Neural crest cell (in vitro differentiated cells): Measurements from ENCODE around the gene TPD52L1. TPM values are rescaled to one million over a fixed set of nuclear protein-coding genes. Genes with fewer than 3 reads are reported as not detected.

Experiments used
- DNase-seq: peaks from one replicate; pipeline ENCODE4 v3.0.0; 2021; ENCODE audit warnings: low read depth, mixed read lengths, low spot score
- H3K27ac Mint-ChIP-seq: one replicate; pipeline ENCODE4 v1.8.0; 2021; ENCODE audit warnings: mild to moderate bottlenecking, mixed read lengths; ENCODE audit not compliant: unreplicated experiment
- H3K27me3 Mint-ChIP-seq: 2 replicates; pipeline ENCODE4 v1.8.0; 2021; ENCODE audit warnings: low read depth, mild to moderate bottlenecking, mixed read lengths
- H3K36me3 Mint-ChIP-seq: 2 replicates; pipeline ENCODE4 v1.8.0; 2021; ENCODE audit warnings: low read depth, mild to moderate bottlenecking, mixed read lengths
- H3K4me1 Mint-ChIP-seq: 2 replicates; pipeline ENCODE4 v1.8.0; 2021; ENCODE audit warnings: mixed read lengths
- H3K4me3 Mint-ChIP-seq: one replicate; pipeline ENCODE4 v1.8.0; 2021; ENCODE audit warnings: mild to moderate bottlenecking, mixed read lengths
- H3K9me3 Mint-ChIP-seq: 2 replicates; pipeline ENCODE4 v1.8.0; 2021; ENCODE audit warnings: mixed read lengths
- total RNA-seq: library from RNA; stranded (reverse); gene quantifications from 2 replicates; pipeline ENCODE4 v1.2.1, GENCODE V29; 2021
- TF ChIP-seq, protein P1 (sequence below): fragments of 200-600 bp; sonication (generic); conservative IDR thresholded peaks from 2 replicates; pipeline ENCODE4 v1.5.0; 2021; ENCODE audit warnings: antibody characterized with exemption, mild to moderate bottlenecking

The TPD52L1 gene
- total RNA-seq, 1 donor from 2014 or later: 2.9 TPM

DNA sequence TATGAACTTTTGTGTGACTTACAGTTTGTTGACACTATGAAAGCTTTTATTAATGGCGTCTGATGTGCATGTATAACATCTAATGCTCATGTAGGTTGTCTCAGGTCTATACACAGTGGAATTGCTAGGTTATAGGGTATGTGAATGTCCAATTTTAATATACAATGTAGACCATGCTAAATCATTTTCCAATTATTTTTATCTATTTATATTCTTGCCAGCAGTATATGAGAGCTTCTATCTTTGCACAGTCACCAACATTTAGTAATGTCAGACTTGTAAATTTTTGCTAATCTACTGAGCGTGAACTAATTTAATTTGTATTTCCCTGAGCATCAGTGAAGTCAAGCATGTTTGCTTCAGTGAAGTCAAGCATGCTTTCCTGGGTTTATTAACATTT is 64.4 kb downstream of the TPD52L1 start:
- Mint-ChIP-seq H3K9me3 (no peaks in the 10 kb centered on the region), H3K4me1 (peaks cover 30% of the 10 kb centered on the region), H3K27ac (no peak overlapping the region), H3K27me3 (no peaks in the 10 kb centered on the region), H3K36me3 (no peaks in the 10 kb centered on the region), H3K4me3 (no peak overlapping the region)
- TF ChIP-seq, protein P1, sequence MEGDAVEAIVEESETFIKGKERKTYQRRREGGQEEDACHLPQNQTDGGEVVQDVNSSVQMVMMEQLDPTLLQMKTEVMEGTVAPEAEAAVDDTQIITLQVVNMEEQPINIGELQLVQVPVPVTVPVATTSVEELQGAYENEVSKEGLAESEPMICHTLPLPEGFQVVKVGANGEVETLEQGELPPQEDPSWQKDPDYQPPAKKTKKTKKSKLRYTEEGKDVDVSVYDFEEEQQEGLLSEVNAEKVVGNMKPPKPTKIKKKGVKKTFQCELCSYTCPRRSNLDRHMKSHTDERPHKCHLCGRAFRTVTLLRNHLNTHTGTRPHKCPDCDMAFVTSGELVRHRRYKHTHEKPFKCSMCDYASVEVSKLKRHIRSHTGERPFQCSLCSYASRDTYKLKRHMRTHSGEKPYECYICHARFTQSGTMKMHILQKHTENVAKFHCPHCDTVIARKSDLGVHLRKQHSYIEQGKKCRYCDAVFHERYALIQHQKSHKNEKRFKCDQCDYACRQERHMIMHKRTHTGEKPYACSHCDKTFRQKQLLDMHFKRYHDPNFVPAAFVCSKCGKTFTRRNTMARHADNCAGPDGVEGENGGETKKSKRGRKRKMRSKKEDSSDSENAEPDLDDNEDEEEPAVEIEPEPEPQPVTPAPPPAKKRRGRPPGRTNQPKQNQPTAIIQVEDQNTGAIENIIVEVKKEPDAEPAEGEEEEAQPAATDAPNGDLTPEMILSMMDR: no peak
- DNase-seq: no peak

DNA sequence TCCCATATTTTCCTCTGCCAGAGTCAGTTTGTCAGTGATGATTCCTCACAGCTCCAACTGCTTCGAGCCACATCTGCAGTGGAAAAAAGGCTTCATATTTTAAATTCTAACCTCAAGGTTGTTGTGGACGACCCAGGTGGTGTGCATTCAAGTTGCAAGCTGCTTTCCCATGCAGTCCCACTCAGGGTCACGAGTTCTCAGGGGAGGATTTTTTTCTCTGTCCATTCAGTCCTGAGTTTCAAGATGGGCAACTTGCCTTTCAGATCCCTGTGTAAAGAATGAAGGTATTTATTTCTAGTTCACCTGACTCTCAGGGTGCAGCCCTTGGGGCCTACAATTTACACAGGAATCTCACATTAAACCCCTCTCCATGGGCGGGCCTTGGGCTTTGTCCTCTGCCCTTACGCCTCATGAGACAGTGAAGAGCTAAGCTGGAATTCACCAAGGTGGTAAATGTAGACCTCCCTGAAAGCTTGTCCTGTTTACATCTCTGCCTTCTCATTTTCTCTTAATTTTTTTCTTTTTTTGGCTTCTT is 65.9 kb downstream of the TPD52L1 start:
- Mint-ChIP-seq H3K27ac (no peak overlapping the region), H3K4me1 (peaks cover 40% of the 10 kb centered on the region), H3K27me3 (no peaks in the 10 kb centered on the region), H3K4me3 (no peak overlapping the region), H3K9me3 (no peaks in the 10 kb centered on the region), H3K36me3 (no peaks in the 10 kb centered on the region)
- DNase-seq: no peak
- TF ChIP-seq, protein P1: no peak

DNA sequence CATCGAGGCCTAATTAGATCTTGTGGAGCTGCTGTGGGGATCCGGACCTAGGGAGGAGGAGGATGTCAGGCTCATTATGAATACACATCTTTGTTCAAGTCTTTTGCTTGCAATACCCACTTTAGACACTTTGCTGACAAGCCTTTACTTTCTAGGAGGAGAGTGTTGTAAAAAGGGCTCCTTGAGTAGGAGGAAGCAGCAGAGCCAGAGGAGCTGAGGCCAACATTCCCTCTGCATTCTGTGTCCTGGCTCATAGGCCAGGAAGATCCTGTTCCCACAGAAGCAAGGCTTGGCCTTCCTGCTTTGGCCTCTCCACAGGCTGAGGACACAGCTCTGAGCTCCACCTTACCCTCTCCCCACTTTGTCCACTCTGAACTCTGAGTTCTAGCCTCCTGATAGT is 67.1 kb downstream of the TPD52L1 start:
- Mint-ChIP-seq H3K4me3 (peak overlapping the region; percentile 1), H3K27ac (peak overlapping the region; percentile 0), H3K27me3 (no peaks in the 10 kb centered on the region), H3K36me3 (no peaks in the 10 kb centered on the region), H3K4me1 (peaks cover 41% of the 10 kb centered on the region), H3K9me3 (no peaks in the 10 kb centered on the region)
- TF ChIP-seq, protein P1: no peak
- peak; percentile 4 for DNase-seq

DNA sequence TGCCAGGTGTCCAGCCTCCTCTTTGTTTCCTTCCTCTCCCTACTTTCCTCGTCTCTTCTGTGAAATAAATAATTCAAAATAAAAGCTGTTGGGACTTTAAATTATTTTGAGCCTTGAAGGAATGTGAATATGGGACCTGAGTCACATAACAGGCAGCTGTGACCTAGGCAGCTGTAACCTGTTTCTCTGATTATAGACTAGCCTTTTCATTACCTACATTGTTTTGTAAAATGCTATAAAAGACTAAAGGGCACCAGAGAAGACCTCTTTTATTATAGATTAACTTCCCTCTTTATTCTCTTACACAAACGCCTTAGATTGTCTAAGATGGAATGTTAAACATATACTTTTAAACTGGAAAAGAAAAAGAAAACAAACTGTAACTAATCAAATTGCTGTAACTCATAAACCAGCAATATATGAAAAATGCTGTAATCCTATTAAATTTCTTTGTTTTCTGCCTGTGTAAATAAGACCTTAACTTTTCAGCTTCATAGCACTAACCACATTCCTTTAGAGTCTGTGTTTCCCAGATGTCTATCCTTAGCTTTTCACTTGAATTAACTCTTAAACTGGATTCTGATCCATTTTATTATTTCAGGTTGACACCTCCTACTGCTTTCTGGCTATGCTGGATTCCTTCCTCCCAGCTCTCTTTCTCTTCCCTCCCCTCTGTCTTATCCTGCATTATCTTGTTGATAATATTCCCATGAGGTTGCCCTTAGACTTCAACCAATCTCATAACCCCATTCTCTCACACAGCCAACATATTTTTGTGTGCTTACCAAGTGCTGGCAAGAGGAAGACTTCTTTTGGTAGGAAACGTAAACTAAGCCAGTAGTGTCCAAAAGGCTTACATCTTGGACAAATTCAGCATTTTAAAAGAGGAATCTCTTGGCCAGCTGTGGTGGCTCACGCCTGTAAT is 69.2 kb downstream of the TPD52L1 start:
- H3K9me3 Mint-ChIP-seq: no peaks in the 10 kb centered on the region
- H3K4me3 Mint-ChIP-seq: no peak overlapping the region
- H3K27ac Mint-ChIP-seq: no peak overlapping the region
- no peaks in the 10 kb centered on the region for H3K36me3 Mint-ChIP-seq
- H3K27me3 Mint-ChIP-seq: no peaks in the 10 kb centered on the region
- H3K4me1 Mint-ChIP-seq: peaks cover 41% of the 10 kb centered on the region
- no peak for DNase-seq
- TF ChIP-seq, protein P1: no peak

DNA sequence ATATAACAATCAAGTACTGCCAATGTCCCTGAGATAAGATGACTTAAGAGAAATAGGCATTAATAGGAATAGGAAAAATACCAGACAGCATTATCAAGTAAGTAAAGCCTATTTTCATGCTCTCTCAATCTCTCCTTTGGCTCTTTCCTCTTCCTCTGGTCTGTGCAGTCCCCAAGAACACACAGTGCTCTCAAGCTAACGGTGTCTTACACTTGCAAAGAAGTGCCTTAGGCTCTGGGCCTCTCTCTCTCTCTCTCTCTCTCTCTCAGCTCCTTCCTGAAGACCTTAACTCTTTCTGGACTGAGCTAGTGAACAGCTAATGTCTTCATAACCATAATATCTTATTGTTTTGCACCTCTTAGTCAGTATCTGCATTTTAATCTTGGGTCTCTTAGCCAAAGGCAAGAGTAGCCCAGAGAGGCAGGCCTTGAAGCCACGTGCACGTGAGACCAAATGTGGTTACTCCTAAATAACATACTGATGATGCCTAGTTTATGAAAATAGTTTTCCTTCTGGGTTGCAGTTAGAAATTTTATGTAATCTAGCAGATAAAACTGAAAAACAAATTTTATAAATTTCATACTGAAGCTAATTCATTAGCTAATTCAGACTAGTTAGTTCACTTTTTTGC is 70.8 kb downstream of the TPD52L1 start:
- Mint-ChIP-seq H3K4me1 (peaks cover 41% of the 10 kb centered on the region), H3K9me3 (no peaks in the 10 kb centered on the region), H3K27me3 (no peaks in the 10 kb centered on the region), H3K27ac (no peak overlapping the region), H3K36me3 (no peaks in the 10 kb centered on the region), H3K4me3 (no peak overlapping the region)
- TF ChIP-seq, protein P1: no peak
- no peak for DNase-seq
